T-helper 2 cell (primary cell): ENCODE results near the gene TMC1.

Experiments
- DNase-seq, 5 experiments: peaks; one replicate each; pipeline versions ENCODE4 v3.0.0 to v3.0.0-alpha.2; 2012 to 2022

The TMC1 gene

DNA sequence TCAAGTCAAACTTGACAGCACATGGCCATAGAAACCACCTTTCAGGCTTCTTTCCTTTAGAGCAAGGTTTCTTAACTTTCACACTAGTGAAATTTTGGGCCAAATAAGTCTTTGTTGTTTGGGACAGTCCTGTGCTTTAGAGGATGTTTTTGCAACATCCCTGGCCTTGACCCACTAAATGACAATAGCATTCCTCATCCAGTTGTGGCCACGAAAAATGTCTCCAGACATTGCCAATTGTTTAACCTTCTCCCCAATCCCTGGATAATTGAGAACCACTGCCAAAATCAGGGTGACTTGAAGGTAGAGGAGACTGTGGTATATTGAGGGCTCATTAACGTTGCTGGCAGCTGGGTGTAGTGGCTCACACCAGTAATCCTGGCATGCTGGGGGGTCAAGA lies 359.4 kb downstream of the TMC1 start:
- DNase-seq = no peak

DNA sequence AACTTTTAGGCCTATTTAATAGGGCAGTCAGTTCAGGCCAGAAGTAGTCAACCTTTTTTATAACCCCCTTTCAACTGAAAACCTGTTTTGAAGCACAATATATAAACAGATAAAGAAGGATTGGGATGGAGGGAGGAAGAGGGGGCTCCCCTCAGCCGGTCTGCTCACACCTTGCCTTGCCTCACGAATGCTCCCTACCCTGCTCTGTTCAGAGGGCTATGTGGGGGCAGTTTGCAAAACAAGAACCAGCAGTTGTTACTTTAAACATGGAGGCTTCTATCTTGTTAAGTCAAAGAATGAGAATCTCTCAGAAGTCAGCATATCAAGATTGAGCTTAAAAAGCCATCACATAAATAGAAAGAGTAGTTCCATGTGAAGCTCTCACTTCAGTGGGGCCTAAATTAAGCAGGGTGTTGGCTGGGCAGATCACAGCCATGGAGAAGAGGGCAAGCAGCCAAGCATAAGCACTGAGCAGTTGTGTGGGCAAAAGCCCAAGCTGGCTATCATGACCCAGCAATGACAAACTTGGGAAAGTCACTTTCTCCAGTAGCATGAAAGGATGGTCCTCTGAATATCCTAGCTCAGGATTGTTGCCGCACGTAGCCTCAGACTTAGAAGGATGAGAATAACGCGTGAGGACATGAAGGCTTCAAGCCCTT lies 360.8 kb downstream of the TMC1 start:
- no peak for DNase-seq

DNA sequence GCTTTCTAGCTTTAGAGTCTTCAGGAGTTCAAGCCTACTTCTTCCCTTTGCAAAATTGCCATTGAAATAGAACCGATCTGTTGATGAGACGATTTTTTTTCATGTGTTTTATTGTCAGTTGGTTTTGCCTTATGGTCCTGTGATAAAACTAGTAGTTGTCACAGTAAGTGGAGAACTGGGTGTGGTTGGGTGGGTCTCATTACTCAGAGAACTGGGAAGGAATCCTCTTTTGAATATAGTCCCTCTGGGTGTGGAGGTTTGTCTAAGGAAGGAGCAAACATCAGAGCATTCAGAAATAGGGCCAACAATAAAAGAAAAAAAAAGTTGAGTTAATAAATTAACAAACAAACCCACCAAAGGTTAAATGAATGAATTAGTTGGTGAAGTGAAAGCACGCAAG lies 362.5 kb downstream of the TMC1 start:
- DNase-seq = no peak

DNA sequence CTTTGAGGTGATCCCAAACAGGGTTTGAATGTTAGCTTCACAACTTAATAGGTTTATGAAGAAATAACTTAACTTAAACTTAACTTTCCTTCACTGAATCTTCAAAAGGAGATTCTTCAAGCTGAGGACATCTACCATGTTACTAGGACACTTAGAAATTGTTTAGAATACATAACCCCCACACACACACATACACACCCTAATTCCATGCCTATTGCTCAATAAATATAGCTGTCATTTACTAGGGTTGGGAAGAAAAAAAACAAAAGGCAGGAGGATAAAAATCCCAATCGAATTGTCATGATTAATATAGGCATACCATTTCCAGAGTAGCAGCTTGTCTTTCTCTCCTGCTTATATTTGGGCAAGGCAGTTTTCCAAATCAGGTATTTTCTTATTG lies 363.1 kb downstream of the TMC1 start:
- DNase-seq = no peak
